ENCODE measurements around the gene SLA2. TPM values are rescaled to one million over a fixed set of nuclear protein-coding genes. Genes with fewer than 3 reads are reported as not detected.

Gene SLA2
- total RNA-seq, 1 donor from 2014 or later: 0.67 TPM

GRCh38 chr20:36634342-36634741 is 11.7 kb downstream of the SLA2 start:
- Mint-ChIP-seq H3K27me3 (no peaks in the 10 kb centered on the region), H3K27ac (no peak overlapping the region), H3K4me3 (no peak overlapping the region), H3K4me1 (peaks cover 9% of the 10 kb centered on the region), H3K9me3 (no peaks in the 10 kb centered on the region), H3K36me3 (ENCODE audit: low read depth) (no peaks in the 10 kb centered on the region)
- no peak for DNase-seq
- CTCF ChIA-PET: no interaction called here
- intact Hi-C loops (cut with micrococcal nuclease): no loop called here
- ATAC-seq (ENCODE audit: low read depth): no peak
- no peak for TF ChIP-seq CTCF (IDR thresholded peaks at IDR 0.05)
- POLR2A ChIA-PET: no interaction called here

DNA sequence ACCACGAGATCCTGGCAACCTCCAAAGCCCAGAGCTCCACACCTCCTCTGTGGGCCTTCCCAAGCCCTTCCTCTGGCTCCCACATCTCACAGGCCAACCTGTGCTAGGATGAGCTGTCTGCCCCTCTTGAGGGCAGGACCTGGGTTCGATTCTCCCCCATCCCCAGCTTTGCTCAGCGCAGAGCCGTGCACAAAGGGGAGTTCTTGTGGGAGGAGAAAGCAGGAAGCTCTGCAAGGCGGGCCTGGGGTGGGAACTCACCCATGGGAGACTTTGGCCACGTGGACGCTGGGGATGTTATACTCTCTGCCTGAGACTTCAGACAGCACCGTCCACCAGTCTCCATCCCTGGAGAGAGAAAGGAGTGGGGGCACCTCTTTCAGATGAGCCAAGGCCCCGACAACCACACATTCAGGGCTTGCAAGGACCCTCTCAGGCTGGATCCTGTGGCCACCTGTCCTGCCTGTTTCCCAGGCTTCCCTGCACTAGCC is 12.7 kb downstream of the SLA2 start:
- Mint-ChIP-seq H3K27ac (no peak overlapping the region), H3K36me3 (ENCODE audit: low read depth) (no peaks in the 10 kb centered on the region), H3K27me3 (no peaks in the 10 kb centered on the region), H3K4me3 (no peak overlapping the region), H3K9me3 (no peaks in the 10 kb centered on the region), H3K4me1 (peaks cover 9% of the 10 kb centered on the region)
- no peak for TF ChIP-seq CTCF (IDR thresholded peaks at IDR 0.05)
- intact Hi-C loops (cut with micrococcal nuclease): no loop called here
- DNase-seq (no peak), ATAC-seq (ENCODE audit: low read depth) (no peak)
- ChIA-PET POLR2A (no interaction called here), CTCF (no interaction called here)

GRCh38 chr20:36632487-36633284 is 13.3 kb downstream of the SLA2 start:
- H3K4me1 Mint-ChIP-seq: peaks cover 9% of the 10 kb centered on the region
- no peak overlapping the region for H3K4me3 Mint-ChIP-seq
- ChIA-PET POLR2A (interaction anchor here (0.6 kb wide), 1 partner anchor 799 kb away, joined by 3 read pairs; no protein-coding TSS in a partner anchor), CTCF (no interaction called here)
- H3K27me3 Mint-ChIP-seq: no peaks in the 10 kb centered on the region
- DNase-seq (no peak), ATAC-seq (ENCODE audit: low read depth) (no peak)
- intact Hi-C loops (cut with micrococcal nuclease): no loop called here
- H3K36me3 Mint-ChIP-seq (ENCODE audit: low read depth): no peaks in the 10 kb centered on the region
- H3K27ac Mint-ChIP-seq: no peak overlapping the region
- no peaks in the 10 kb centered on the region for H3K9me3 Mint-ChIP-seq
- no peak for TF ChIP-seq CTCF (IDR thresholded peaks at IDR 0.05)

DNA sequence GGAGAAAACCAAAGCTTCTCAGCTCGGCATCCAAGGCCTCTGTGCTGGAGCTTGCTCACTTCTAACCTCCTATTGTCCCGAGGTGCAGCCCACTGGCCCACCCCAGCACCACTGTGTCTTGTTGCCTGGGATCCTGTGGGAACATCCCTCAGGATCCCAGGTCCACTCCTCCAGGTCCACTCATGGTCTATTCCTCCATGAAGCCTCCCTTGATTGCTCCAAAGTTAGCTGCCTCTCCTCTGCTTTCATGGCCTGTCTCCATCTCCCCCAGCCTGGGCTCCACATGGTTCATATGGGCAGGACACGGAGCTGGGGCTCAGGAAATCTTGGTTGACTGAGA is 13.9 kb downstream of the SLA2 start:
- no peak for TF ChIP-seq CTCF (IDR thresholded peaks at IDR 0.05)
- DNase-seq: no peak
- ChIA-PET CTCF (no interaction called here), POLR2A (interaction anchor here (0.6 kb wide), 1 partner anchor 800 kb away, joined by 3 read pairs; no protein-coding TSS in a partner anchor)
- Mint-ChIP-seq H3K4me1 (peaks cover 9% of the 10 kb centered on the region), H3K27me3 (no peaks in the 10 kb centered on the region), H3K36me3 (ENCODE audit: low read depth) (no peaks in the 10 kb centered on the region), H3K27ac (no peak overlapping the region), H3K9me3 (no peaks in the 10 kb centered on the region), H3K4me3 (no peak overlapping the region)
- intact Hi-C loops (cut with micrococcal nuclease): no loop called here
- ATAC-seq (ENCODE audit: low read depth): no peak

DNA sequence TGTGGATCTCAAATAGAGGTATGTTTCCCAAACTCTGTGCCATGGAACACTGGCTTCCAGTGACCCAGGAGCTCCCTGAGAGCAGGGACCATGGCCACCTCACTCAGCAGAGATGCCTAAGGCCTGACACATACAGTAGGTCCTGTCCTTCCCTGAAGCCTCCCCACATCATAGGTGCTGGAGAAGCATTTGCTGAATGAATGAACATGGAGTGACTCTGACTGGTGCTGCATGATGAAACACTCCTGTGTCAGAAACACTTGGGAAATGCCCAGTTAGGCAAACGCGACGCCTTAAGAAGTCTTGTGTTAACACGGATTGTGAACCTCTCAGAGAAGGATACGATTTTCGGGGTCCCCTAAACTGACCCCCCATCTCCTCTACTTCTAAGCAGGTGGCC is 14.3 kb downstream of the SLA2 start:
- ATAC-seq (ENCODE audit: low read depth) (no peak), DNase-seq (no peak)
- H3K36me3 Mint-ChIP-seq (ENCODE audit: low read depth): no peaks in the 10 kb centered on the region
- H3K9me3 Mint-ChIP-seq: no peaks in the 10 kb centered on the region
- no peaks in the 10 kb centered on the region for H3K27me3 Mint-ChIP-seq
- H3K4me3 Mint-ChIP-seq: no peak overlapping the region
- TF ChIP-seq CTCF (IDR thresholded peaks at IDR 0.05): no peak
- CTCF ChIA-PET: no interaction called here
- POLR2A ChIA-PET: no interaction called here
- peaks cover 9% of the 10 kb centered on the region for H3K4me1 Mint-ChIP-seq
- intact Hi-C loops (cut with micrococcal nuclease): no loop called here
- no peak overlapping the region for H3K27ac Mint-ChIP-seq
